HS-5 (cell line): Measurements from ENCODE around the gene ERH.

Experiments
- DNase-seq: peaks from one replicate; pipeline ENCODE4 v3.0.0-alpha.2; 2012; ENCODE audit warnings: low read depth

ERH gene

DNA sequence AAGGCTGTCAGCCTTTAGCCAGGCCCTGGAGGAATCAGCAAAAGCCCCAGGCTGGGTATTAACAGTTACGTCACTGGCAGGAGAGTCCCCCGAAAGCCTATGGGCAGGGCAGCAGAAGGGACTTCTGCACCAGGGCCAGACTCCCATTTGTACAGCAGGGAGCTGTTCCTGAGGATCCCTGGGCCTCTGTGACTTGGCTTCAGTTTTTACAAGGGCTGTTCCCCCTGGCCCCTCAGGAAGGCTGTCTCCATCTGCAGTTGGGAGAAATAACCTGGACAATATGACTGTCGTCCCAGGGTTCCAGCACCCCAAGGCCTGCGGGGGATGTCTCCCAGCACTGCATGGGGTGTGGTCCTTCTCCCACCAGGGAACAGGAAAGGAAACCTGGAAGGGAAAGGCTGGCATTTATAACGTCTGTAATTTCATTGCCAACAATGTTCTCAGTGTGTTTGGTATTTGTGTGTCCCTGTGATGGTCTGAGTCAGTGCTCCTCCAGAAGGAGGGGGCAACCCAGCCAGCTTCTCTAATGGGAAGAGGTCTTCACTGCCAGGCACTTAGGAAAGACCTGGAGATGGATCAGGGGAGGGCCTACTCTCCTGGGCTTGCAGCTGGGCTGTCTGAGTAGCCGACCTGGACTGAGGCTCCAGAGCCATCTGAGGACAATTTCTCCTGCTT lies 42.4 kb downstream of the ERH start:
- DNase-seq, result no peak

DNA sequence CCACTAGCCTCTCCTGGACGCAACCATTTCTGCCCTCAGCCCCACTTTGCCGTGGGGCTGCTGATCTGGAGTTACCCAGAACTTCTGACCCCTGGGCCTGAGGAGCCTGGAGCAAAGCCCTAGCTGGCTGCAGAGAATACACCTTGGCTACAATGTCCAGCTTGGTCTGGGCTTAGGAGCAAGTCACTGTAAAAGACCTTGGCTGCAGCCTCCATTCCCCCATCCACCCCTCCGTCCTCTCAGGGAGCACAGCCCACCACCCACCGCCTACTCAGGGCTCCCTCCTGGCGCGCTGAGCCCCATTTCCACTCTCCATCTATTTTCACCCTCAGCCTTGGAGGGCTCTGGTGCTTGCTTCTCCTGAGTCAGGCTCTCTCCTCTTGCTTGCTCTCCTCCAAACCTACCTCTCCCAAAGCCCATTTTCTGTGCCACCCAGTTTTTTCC lies 42.9 kb downstream of the ERH start:
- no peak for DNase-seq

- no peak for DNase-seq
These were observed 43.5 kb downstream of the ERH start for GRCh38 chr14:69354383-69355153.

DNA sequence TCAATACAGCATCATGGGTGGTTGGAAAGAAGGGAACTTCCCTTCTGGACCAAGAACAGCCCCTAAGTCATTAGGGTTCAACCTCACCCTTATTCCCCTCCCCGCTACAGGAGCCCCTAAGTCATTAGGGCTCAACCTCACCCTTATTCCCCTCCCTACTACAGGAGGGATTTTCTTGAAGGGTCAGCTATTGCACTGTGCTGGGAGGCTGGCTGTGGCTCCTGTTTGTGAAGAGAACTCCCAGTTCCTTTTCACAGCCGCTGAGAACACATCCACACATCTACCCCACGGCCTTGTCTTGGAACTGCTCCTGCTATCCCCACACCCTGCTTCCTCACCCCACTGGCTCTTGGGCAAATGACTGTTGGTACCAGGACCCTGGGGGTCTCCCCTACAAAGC lies 44.9 kb downstream of the ERH start:
- no peak for DNase-seq

- DNase-seq, result no peak
These were observed 46.2 kb downstream of the ERH start for GRCh38 chr14:69351911-69352310.

DNA sequence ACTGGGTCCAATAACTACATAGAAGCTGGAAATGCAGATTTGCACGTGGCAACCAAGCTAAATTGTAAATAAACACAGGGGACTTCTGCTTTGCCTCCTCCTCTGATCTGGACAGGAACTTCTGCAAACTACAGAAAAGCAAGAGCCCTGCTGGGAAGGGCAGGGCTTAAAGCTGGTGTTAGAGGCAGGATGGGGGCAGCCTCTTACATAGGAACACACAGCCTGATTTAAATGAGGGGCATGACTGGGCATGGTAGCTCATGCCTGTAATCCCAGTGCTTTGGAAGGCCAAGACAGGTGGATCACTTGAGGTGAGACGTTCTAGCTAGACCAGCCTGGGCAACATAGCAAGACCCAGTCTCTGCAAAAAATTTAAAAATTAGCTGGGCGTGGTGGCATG lies 46.7 kb downstream of the ERH start:
- no peak for DNase-seq

- no peak for DNase-seq
These were observed 47.2 kb downstream of the ERH start for GRCh38 chr14:69350892-69351291.

DNA sequence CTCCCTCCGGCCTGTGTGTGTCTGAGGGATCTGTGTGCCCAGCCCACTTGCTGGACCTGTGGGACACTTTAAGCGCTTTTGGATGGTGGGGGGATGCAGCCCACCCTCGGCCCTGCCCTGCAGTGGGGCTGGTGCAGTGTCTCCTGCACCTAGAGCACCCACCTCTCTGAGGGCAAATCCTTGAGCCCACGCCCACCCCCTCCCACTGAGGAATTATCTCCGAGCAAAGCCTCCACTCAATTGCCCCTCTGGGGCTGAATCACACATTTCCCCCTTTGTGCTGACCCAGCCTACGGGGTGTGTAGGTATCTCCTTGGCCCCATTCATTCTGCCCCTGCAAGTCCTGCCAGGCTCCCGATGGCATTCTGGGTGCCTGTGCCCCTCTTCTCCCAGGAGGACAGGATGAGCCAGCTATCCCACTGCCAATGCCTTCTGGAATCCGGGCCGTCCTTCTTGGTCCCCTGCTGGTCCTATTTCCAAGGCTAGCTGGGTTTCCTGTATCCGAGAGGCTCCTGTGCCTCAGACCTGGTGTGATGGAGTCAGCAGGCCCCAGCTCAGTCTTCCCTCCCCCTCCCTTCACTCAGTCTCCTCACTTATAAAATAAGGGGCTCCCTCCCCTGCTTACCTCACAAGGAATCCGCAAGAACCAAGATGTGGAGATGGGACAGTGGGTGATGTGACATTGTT lies 48.9 kb downstream of the ERH start:
- no peak for DNase-seq

- DNase-seq, result no peak
These were observed 51.4 kb downstream of the ERH start for GRCh38 chr14:69346710-69347109.

- DNase-seq, result no peak
These were observed 52.7 kb downstream of the ERH start for GRCh38 chr14:69345402-69345801.

DNA sequence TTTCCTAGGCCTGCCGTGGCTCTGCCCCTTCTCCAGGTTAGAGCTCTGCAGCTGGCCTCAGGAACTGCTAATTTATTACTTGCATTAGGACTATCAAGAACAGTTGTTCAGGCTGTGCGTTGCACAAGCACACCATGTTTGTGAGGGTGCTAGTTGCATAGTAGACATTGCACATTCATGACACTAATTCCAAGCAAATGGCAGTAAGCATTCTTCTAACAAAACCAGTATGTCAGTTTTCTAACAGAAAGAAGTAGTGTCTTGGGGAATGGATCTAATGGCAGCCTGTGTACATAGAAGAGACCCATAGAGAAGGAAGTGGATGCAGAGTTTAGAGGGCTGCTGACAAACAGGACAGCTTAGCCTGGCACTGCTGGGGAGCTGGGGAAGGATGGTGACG lies 53.9 kb downstream of the ERH start:
- DNase-seq, result no peak

DNA sequence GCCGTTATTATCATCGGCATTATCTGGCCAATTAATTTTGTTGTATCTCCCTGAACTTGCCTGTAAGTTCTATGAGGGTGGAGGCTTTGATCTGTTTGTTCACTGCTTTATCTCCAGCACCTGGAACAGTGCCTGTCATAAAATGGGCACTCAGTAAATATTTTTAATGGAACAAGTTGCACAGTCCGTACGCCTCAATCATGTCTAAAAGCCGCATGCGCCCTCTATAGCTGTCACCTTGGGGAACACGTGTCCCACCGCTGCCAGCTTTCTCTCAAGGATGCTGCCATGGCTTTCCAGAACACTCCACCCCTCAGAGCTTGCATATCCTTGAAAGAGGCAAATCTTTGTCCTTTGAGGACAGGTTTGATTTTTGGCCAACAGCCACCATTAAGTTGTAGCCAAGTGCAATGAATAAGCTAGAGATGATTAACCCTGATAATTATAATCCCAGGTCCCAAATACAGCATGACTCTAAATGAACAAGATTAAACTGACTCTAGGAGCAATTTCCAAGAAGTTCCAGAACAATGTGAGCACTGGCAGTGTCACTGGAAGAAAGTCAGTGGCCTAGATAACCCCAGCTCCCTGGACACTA lies 55.1 kb downstream of the ERH start:
- no peak for DNase-seq

GRCh38 chr14:69339426-69339825 lies 58.7 kb downstream of the ERH start:
- DNase-seq, result no peak

- no peak for DNase-seq
These were observed 60.1 kb downstream of the ERH start for GRCh38 chr14:69337984-69338383.

DNA sequence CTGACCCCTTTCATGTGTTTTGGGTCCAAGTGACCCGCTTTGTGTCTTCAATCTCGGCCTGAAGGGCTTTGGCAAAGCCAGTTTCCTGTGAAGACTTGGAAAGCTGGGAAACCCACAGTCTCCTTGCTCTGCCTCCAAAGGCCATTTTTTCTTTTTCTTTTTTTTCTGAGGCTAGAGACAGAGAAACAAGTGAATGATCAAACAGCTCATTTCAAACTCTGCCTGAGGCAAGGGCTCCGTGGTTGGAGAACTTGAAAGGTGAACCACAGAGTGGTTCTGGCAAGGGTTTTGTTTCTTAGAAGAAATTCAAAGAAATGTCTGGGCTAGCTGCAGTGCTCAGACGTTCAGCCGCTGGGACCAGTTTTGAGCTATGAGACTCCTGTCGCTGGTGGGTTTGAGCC lies 62.7 kb downstream of the ERH start:
- no peak for DNase-seq

DNA sequence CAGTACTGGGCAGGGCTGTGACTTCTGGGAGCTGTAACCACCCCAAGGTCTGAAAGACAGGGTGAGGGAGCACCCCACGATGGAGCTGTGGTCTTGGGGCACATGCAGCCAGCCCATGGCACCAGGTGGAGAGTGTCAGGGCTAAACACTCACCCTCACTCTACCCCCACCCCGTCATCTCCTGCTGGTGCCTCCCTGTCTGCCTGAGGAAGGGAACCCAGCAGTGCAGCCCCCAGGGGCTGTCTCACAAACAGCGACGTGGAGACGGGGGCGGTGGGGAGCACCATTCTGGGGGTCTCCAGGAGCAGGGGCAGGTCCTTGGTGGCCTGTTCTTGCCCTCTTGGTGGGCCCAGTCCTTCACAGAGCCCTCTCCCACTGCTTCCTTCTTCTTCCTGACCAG lies 63.5 kb downstream of the ERH start:
- no peak for DNase-seq

GRCh38 chr14:69333791-69334337 lies 64.2 kb downstream of the ERH start:
- no peak for DNase-seq

DNA sequence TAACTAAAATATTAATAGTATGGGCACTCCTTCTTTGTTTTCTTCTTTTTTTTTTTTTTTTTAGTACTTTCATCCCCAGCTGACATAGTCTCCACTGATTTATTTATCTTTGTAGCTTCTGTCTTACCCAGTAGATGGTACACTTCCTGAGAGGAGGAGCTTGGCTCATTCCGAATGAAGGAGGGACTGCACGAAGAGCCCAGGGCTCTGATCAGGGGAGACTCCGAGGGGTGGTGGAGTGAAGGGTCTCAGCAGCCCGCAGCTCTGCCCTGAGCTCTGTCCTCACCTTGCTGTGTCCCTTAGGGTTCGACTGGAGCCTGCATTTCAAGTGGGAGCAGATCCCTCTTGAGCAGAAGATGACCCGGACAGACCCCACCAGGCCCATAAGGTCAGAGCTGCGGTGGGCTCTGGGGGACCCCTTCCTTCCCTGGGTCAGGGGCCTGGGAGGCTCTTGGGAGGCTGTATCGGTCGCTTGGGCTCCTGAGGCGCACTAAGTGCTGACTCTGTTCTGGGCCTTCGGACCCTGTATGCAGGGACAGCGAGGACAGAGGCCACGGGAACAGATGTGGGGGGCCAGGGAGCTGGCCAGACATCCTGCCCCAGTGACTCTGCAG lies 65.2 kb downstream of the ERH start:
- no peak for DNase-seq

DNA sequence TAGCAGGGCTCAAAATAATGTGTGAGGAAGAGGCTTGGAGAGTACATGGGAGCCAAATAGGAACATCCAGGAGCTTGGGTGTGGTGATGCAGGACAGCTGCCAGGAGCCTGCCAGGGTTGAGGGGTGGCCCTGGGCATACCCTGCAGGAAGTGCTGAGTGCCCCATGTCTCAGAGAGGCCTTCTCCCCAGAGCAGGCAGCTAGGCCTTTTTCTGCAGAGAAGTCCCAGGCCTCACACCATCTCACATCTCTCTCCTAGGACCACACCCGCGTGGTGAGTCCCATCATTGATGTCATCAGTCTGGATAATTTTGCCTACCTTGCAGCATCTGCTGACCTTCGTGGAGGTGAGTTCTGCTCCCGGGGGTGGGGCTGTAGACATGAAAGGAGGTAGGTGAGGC lies 66.9 kb downstream of the ERH start:
- no peak for DNase-seq
